GM12878 (cell line): ENCODE measurements around the gene SAMHD1. TPM values are rescaled to one million over a fixed set of nuclear protein-coding genes. Genes with fewer than 3 reads are reported as not detected.

ENCODE experiments used
- ATAC-seq: fragments of 200-7000 bp; cut with Tn5 transposase; 3 replicates; pipeline ENCODE4 v1.9.1; 2020; ENCODE audit warnings: mild to moderate bottlenecking, moderate library complexity
- BruUV-seq: library from RNA; stranded (reverse); fragments of 400-500 nt; replicated peaks from 2 replicates; lab custom pipeline; 2021; lab: Mats Ljungman, UMichigan
- CTCF ChIA-PET: fragments of 300-600 bp; sonication (Branson Sonifier 250); formaldehyde crosslinking; extraction: SDS; loops from one replicate; lab custom pipeline; 2021; ENCODE audit warnings: inconsistent platforms; lab: Yijun Ruan, JAX
- POLR2A ChIA-PET: fragments of 350-600 bp; formaldehyde crosslinking; extraction: SDS; loops from one replicate; lab custom pipeline; 2021; ENCODE audit warnings: inconsistent platforms; lab: Charles Lee
- RAD21 ChIA-PET: fragments of 300-600 bp; sonication (Branson Sonifier 250); formaldehyde crosslinking; loops from one replicate; lab custom pipeline; 2023; ENCODE audit warnings: antibody characterized with exemption; ENCODE audit not compliant: unreplicated experiment; lab: Charles Lee
- SMC1A ChIA-PET: fragments of 300-600 bp; sonication (Branson Sonifier 250); formaldehyde crosslinking; loops from one replicate; lab custom pipeline; 2023; ENCODE audit not compliant: unreplicated experiment, uncharacterized antibody; lab: Charles Lee
- DNase-seq: peaks from one replicate; pipeline ENCODE4 v3.0.0-alpha.2; 2011; ENCODE audit warnings: low read depth, low spot score
- FAIRE-seq: peaks from 3 replicates; lab custom pipeline; 2011; peaks lifted over from hg19 to GRCh38; lab: Jason Lieb, UNC
- H2AFZ ChIP-seq: 2 replicates; pipeline ENCODE4 v1.6.0; 2011; ENCODE audit warnings: low read depth, low read length, control low read depth; ENCODE audit not compliant: control insufficient read depth
- H3K27ac ChIP-seq: 2 replicates; pipeline ENCODE4 v1.5.1; 2011; ENCODE audit warnings: control low read depth; ENCODE audit not compliant: control insufficient read depth, insufficient read depth
- H3K27me3 ChIP-seq, 2 experiments: replicated peaks in 1 of 2; 2 replicates each; pipeline versions ENCODE4 v1.6.0 to v1.6.1; 2011; ENCODE audit warnings: low read length in 1 of 2; ENCODE audit not compliant: control insufficient read depth in 2 of 2, insufficient read depth in 2 of 2
- H3K36me3 ChIP-seq, 2 experiments: 2 replicates each; pipeline ENCODE4 v1.5.1; 2011; ENCODE audit warnings: low read length in 1 of 2; ENCODE audit not compliant: control insufficient read depth in 2 of 2, insufficient read depth in 2 of 2
- H3K4me1 ChIP-seq: 2 replicates; pipeline ENCODE4 v1.6.1; 2011; ENCODE audit warnings: mild to moderate bottlenecking, low read length, moderate library complexity, mixed read lengths; ENCODE audit not compliant: control insufficient read depth, insufficient read depth
- H3K4me2 ChIP-seq: 2 replicates; pipeline ENCODE4 v1.6.0; 2011; ENCODE audit warnings: control low read depth; ENCODE audit not compliant: control insufficient read depth, insufficient read depth
- H3K4me3 ChIP-seq: fragments of 200-600 bp; sonication (generic); 2 replicates; pipeline ENCODE4 v1.5.1; 2016
- H3K79me2 ChIP-seq: 2 replicates; pipeline ENCODE4 v1.6.0; 2011; ENCODE audit warnings: low read length; ENCODE audit not compliant: control insufficient read depth, insufficient read depth
- H3K9ac ChIP-seq: 2 replicates; pipeline ENCODE4 v1.8.0; 2011; ENCODE audit warnings: low read length, control low read depth, mixed read lengths; ENCODE audit not compliant: control insufficient read depth, insufficient read depth
- H3K9me3 ChIP-seq: replicated peaks from 3 replicates; pipeline ENCODE4 v1.5.1; 2011; ENCODE audit warnings: mild to moderate bottlenecking, low read length; ENCODE audit not compliant: control insufficient read depth, insufficient read depth
- H4K20me1 ChIP-seq: 2 replicates; pipeline ENCODE4 v1.6.0; 2011; ENCODE audit not compliant: control insufficient read depth, insufficient read depth
- MXI1 ChIP-seq: fragments of 150-350 bp; IDR thresholded peaks from 2 replicates; pipeline ENCODE4 v1.6.1; 2011; ENCODE audit warnings: low read depth, mild to moderate bottlenecking, inconsistent platforms, low read length, improper control_type of control experiment
- RAD21 ChIP-seq: IDR thresholded peaks from 2 replicates; pipeline ENCODE4 v1.6.1; 2011; ENCODE audit warnings: mild to moderate bottlenecking, low read depth, low read length, moderate library complexity; ENCODE audit not compliant: insufficient read depth
- SPI1 ChIP-seq: IDR thresholded peaks from 2 replicates; pipeline ENCODE4 v1.6.1; 2011; ENCODE audit warnings: low read depth, mild to moderate bottlenecking, low read length, moderate library complexity, borderline replicate concordance; ENCODE audit not compliant: insufficient read depth
- WGBS: methylation state at CpG from one replicate; pipeline ENCODE4 v1.1.6; 2016; ENCODE audit warnings: low lambda C conversion rate; ENCODE audit not compliant: insufficient replicate concordance, insufficient coverage; ENCODE audit errors: missing lambda C conversion rate; 5-methylcytosine and 5-hydroxymethylcytosine counted together
- in situ Hi-C: fragments of 300-500 bp; cut with MboI; formaldehyde crosslinking; loops from 9 replicates; pipeline ENCODE4 v1.14.3; 2018; ENCODE audit warnings: mixed read lengths
- intact Hi-C: fragments of 100-400 bp; cut with micrococcal nuclease; formaldehyde crosslinking; loops from one replicate; pipeline ENCODE4 v1.14.2; 2022; ENCODE audit not compliant: unreplicated experiment
- polyA plus RNA-seq, 11 experiments: library from polyadenylated mRNA; depleted of rRNA in 4 of 11; unstranded in 6 of 11; stranded (reverse) in 5 of 11; fragments of >200 nt; fragmentation: Nextera tagmentation in 4 of 11; fragmentation: Illumina TruSeq in 1 of 11; extraction: Ambion mirVana in 4 of 11; extraction: Trizol in 1 of 11; gene quantifications; 1 replicate in 1 of 11; 2 replicates in 10 of 11; pipeline versions ENCODE4 v1.2.1 to v1.2.3, GENCODE V29; 2011 to 2016; ENCODE audit warnings: inconsistent platforms in 2 of 11, missing spikeins in 2 of 11, low read depth in 1 of 11
- total RNA-seq, 4 experiments: library from RNA; depleted of rRNA in 3 of 4; stranded (reverse); fragments of >200 nt in 3 of 4; fragmentation: Illumina TruSeq in 1 of 4; extraction: Trizol in 1 of 4; gene quantifications; 2 replicates each; pipeline versions ENCODE4 v1.2.1 to v1.2.3, GENCODE V29; 2013 to 2021
- TF ChIP-seq, protein P1 (sequence below): fragments of 450-650 bp; IDR thresholded peaks from 2 replicates; pipeline ENCODE4 v1.6.1; 2017; ENCODE audit warnings: mild to moderate bottlenecking, moderate library complexity
- TF ChIP-seq, protein P2 (sequence below): fragments of 450-650 bp; IDR thresholded peaks from 2 replicates; pipeline ENCODE4 v1.6.1; 2017; ENCODE audit warnings: low read depth, mild to moderate bottlenecking, moderate library complexity

The SAMHD1 gene
- total and polyA plus RNA-seq, 10 of the 15 experiments (the other 5 are each of a cell fraction or from before 2014, with no cell fraction given) = 20.5 to 47.9 (median 38.8) TPM

- RAD21 ChIA-PET = interaction anchor here (0.5 kb wide), 1 partner anchor 114 kb away, joined by 3 read pairs; no protein-coding TSS in a partner anchor
- H3K27ac ChIP-seq = no peak overlapping the region
- H3K9me3 ChIP-seq = no peaks in the 10 kb centered on the region
- H3K4me2 ChIP-seq = no peak overlapping the region
- no peak for ATAC-seq
- H2AFZ ChIP-seq = no peak overlapping the region
- TF ChIP-seq SPI1 = no peak
- TF ChIP-seq, protein P1, sequence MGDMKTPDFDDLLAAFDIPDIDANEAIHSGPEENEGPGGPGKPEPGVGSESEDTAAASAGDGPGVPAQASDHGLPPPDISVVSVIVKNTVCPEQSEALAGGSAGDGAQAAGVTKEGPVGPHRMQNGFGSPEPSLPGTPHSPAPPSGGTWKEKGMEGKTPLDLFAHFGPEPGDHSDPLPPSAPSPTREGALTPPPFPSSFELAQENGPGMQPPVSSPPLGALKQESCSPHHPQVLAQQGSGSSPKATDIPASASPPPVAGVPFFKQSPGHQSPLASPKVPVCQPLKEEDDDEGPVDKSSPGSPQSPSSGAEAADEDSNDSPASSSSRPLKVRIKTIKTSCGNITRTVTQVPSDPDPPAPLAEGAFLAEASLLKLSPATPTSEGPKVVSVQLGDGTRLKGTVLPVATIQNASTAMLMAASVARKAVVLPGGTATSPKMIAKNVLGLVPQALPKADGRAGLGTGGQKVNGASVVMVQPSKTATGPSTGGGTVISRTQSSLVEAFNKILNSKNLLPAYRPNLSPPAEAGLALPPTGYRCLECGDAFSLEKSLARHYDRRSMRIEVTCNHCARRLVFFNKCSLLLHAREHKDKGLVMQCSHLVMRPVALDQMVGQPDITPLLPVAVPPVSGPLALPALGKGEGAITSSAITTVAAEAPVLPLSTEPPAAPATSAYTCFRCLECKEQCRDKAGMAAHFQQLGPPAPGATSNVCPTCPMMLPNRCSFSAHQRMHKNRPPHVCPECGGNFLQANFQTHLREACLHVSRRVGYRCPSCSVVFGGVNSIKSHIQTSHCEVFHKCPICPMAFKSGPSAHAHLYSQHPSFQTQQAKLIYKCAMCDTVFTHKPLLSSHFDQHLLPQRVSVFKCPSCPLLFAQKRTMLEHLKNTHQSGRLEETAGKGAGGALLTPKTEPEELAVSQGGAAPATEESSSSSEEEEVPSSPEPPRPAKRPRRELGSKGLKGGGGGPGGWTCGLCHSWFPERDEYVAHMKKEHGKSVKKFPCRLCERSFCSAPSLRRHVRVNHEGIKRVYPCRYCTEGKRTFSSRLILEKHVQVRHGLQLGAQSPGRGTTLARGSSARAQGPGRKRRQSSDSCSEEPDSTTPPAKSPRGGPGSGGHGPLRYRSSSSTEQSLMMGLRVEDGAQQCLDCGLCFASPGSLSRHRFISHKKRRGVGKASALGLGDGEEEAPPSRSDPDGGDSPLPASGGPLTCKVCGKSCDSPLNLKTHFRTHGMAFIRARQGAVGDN = no peak
- TF ChIP-seq, protein P2, sequence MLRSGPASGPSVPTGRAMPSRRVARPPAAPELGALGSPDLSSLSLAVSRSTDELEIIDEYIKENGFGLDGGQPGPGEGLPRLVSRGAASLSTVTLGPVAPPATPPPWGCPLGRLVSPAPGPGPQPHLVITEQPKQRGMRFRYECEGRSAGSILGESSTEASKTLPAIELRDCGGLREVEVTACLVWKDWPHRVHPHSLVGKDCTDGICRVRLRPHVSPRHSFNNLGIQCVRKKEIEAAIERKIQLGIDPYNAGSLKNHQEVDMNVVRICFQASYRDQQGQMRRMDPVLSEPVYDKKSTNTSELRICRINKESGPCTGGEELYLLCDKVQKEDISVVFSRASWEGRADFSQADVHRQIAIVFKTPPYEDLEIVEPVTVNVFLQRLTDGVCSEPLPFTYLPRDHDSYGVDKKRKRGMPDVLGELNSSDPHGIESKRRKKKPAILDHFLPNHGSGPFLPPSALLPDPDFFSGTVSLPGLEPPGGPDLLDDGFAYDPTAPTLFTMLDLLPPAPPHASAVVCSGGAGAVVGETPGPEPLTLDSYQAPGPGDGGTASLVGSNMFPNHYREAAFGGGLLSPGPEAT = no peak
- TF ChIP-seq RAD21 = no peak
- TF ChIP-seq MXI1 = no peak
- no peak for FAIRE-seq
- WGBS = 96% methylated on average over 1 of the region's 1 CpG
- H3K36me3 ChIP-seq = peaks cover 4 to 18% of the 10 kb centered on the region in 2 experiments; a peak in 3 of 4 replicates
- H3K4me1 ChIP-seq = no peaks in the 10 kb centered on the region
- H3K27me3 ChIP-seq = no peaks in the 10 kb centered on the region
- in situ Hi-C loops (no loop called here), intact Hi-C loops (no loop called here)
- POLR2A ChIA-PET = no interaction called here
- SMC1A ChIA-PET = interaction anchor here (0.5 kb wide), 1 partner anchor 197 kb away, joined by 4 read pairs; no protein-coding TSS in a partner anchor
- DNase-seq = no peak
- no TSS peak for BruUV-seq
- no peaks in the 10 kb centered on the region for H4K20me1 ChIP-seq
- H3K9ac ChIP-seq = no peak overlapping the region
- no peak overlapping the region for H3K4me3 ChIP-seq
- CTCF ChIA-PET = interaction anchor here (1.7 kb wide), 1 partner anchor 8 kb away, joined by 8 read pairs; no protein-coding TSS in a partner anchor
- H3K79me2 ChIP-seq = no peaks in the 10 kb centered on the region
Measured at GRCh38 chr20:36927704-36928103, 23.8 kb downstream of the SAMHD1 start.
